NCI-H2107 treated with DMSO at 0.1 percent for 48 hours (cell line): ENCODE measurements around the gene UBE2O.

Experiments
- DNase-seq: peaks from one replicate; lab custom pipeline; 2025; ENCODE audit not compliant: unreplicated experiment; lab: John Stamatoyannopoulos, UW

UBE2O gene

GRCh38 chr17:76467809-76468633 lies 15.1 kb upstream of the UBE2O start:
- no peak for DNase-seq

GRCh38 chr17:76467366-76467765 lies 14.4 kb upstream of the UBE2O start, which contains the start of gene AANAT:
Gene AANAT (plus strand): TSS chr17:76467603. CDS start chr17:76468747, 1,144 bp downstream.
- no peak for DNase-seq

GRCh38 chr17:76466775-76467130 lies 13.8 kb upstream of the UBE2O start:
- DNase-seq = no peak

GRCh38 chr17:76462556-76463290 lies 9.8 kb upstream of the UBE2O start:
- DNase-seq = no peak

- DNase-seq = no peak
Observed at GRCh38 chr17:76461765-76462555, 9.0 kb upstream of the UBE2O start.

GRCh38 chr17:76459674-76460073 lies 6.7 kb upstream of the UBE2O start:
- DNase-seq = no peak

GRCh38 chr17:76458580-76459490 lies 5.9 kb upstream of the UBE2O start:
- no peak for DNase-seq

- no peak for DNase-seq
Observed at GRCh38 chr17:76453431-76453743, 435 bp upstream of the UBE2O start.

GRCh38 chr17:76452127-76452659 lies 759 bp downstream of the UBE2O start:
- DNase-seq = no peak

- no peak for DNase-seq
Observed at GRCh38 chr17:76451506-76451905, 1.4 kb downstream of the UBE2O start.

GRCh38 chr17:76449126-76449525 lies 3.8 kb downstream of the UBE2O start:
- DNase-seq = no peak

GRCh38 chr17:76447931-76448652 lies 4.9 kb downstream of the UBE2O start:
- DNase-seq = no peak

- DNase-seq = no peak
Observed at GRCh38 chr17:76446449-76447231, 6.3 kb downstream of the UBE2O start.

- DNase-seq = no peak
Observed at GRCh38 chr17:76445697-76446448, 7.1 kb downstream of the UBE2O start.

GRCh38 chr17:76444518-76445311 lies 8.2 kb downstream of the UBE2O start:
- no peak for DNase-seq

GRCh38 chr17:76442341-76443338 lies 10.3 kb downstream of the UBE2O start:
- no peak for DNase-seq
